ENCODE measurements around the gene SLC5A6. TPM values are rescaled to one million over a fixed set of nuclear protein-coding genes. Genes with fewer than 3 reads are reported as not detected.

Gene SLC5A6
- total and polyA plus RNA-seq, 7 donors: 2.4 to 26.7 (median 11.1) TPM

DNA sequence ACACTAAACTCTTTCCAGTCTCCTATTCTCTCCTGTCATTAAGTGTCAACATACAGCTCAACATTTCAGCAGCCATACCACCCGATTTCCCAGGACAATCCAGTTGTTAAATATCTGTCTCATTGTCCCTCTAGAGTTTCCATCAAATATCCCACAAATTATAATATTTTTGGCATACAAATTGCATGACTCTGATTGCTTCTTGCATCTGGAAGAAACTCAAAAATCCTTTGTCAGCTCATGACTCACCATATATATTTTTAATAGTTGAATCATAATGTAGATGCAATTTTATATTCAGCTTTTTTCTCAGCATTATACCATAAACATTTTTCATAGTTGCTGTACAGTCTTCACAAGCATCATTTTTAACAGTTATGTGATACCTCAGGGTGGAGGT is 43.6 kb upstream of the SLC5A6 start:
- intact Hi-C loops (cut with DNase I): no loop called here
- H3K27me3 ChIP-seq: peaks cover 7 to 65% (median 27%) of the 10 kb centered on the region in 3 donors
- H3K4me3 ChIP-seq: no peak overlapping the region
- DNase-seq: no peak
- TF ChIP-seq CTCF (IDR thresholded peaks at IDR 0.05) (no peak), POLR2AphosphoS5 (IDR thresholded peaks at IDR 0.05) (no peak), POLR2A (IDR thresholded peaks at IDR 0.05) (no peak), EP300 (IDR thresholded peaks at IDR 0.05) (no peak)
- no peaks in the 10 kb centered on the region for H3K36me3 ChIP-seq
- 19 to 51% methylated on average over 1 of the region's 1 CpG for WGBS, 2 donors
- no peaks in the 10 kb centered on the region for H3K9me3 ChIP-seq
- no peak overlapping the region for H3K27ac ChIP-seq
- no peaks in the 10 kb centered on the region for H3K4me1 ChIP-seq

DNA sequence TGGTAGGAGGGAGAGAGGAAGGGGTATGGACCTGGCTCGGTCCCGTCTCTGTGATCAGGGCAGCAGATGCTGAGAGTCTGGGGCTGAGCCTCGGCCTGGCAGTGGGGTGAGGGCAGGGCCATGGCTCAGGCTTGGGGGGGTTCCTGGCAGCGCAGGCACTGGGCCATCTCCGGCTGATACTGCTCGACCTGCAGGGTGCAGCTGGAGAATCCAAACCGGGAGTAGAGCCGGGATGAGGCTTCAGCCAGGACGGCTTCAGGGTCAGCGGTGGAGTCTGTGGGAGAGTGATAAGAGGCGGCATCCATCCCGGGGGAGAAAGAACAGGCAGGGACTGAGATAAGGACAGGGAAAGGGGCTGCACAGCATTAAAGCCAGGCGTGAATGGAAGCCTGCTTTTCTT is 43.1 kb upstream of the SLC5A6 start:
- Histone ChIP-seq H3K27me3 (peaks cover 7 to 65% (median 22%) of the 10 kb centered on the region in 3 donors), H3K36me3 (no peaks in the 10 kb centered on the region), H3K4me1 (peaks cover 0 to 3% (median 1%) of the 10 kb centered on the region in 4 donors), H3K27ac (no peak overlapping the region), H3K9me3 (no peaks in the 10 kb centered on the region), H3K4me3 (no peak overlapping the region)
- TF ChIP-seq POLR2AphosphoS5 (IDR thresholded peaks at IDR 0.05): no peak
- no peak for TF ChIP-seq POLR2A (IDR thresholded peaks at IDR 0.05)
- no peak for TF ChIP-seq EP300 (IDR thresholded peaks at IDR 0.05)
- no peak for TF ChIP-seq CTCF (IDR thresholded peaks at IDR 0.05)
- WGBS, 2 donors: 39 to 60% methylated on average over 13 of the region's 13 CpGs
- intact Hi-C loops (cut with DNase I): no loop called here
- no peak for DNase-seq

DNA sequence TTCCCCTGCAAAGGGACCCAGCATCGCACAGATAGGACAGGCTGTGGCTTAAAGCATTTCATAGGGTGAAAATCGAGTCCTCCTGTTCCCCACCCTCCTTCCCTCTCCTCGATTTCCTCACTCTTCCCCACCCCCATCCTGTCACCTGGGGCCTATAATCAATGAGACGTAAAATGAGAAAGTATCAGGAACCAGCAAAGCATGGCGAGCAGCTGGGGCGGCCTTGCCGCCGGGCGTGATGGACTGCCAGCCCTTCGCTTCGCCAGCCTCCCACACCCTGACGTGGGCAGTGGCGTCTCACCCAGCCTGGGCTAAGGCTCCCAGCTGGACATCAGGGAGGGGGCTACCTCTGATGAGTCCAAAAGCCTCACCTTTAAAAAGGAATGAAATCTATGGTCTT is 39.7 kb upstream of the SLC5A6 start:
- WGBS, 2 donors: 79 to 85% methylated on average over 13 of the region's 13 CpGs
- DNase-seq: no peak
- Histone ChIP-seq H3K4me1 (peaks cover 0 to 10% (median 5%) of the 10 kb centered on the region in 4 donors), H3K27ac (no peak overlapping the region), H3K27me3 (peaks cover 0 to 38% (median 3%) of the 10 kb centered on the region in 3 donors), H3K4me3 (no peak overlapping the region), H3K9me3 (no peaks in the 10 kb centered on the region), H3K36me3 (no peaks in the 10 kb centered on the region)
- TF ChIP-seq EP300 (IDR thresholded peaks at IDR 0.05) (no peak), CTCF (IDR thresholded peaks at IDR 0.05) (no peak), POLR2AphosphoS5 (IDR thresholded peaks at IDR 0.05) (no peak), POLR2A (IDR thresholded peaks at IDR 0.05) (no peak)
- intact Hi-C loops (cut with DNase I): no loop called here

- intact Hi-C loops (cut with DNase I): no loop called here
- Histone ChIP-seq H3K36me3 (no peaks in the 10 kb centered on the region), H3K27me3 (peaks cover 0 to 32% (median 3%) of the 10 kb centered on the region in 3 donors), H3K4me3 (no peak overlapping the region), H3K27ac (no peak overlapping the region), H3K9me3 (no peaks in the 10 kb centered on the region), H3K4me1 (peaks cover 0 to 10% (median 5%) of the 10 kb centered on the region in 4 donors)
- 59 to 68% methylated on average over 13 of the region's 13 CpGs for WGBS, 2 donors
- TF ChIP-seq CTCF (IDR thresholded peaks at IDR 0.05): no peak
- no peak for DNase-seq
Observed at GRCh38 chr2:27250652-27251379, 38.7 kb upstream of the SLC5A6 start.

Data from sigmoid colon (tissue), 7 donors.